ENCODE data around the gene RAB9A. TPM values are rescaled to one million over a fixed set of nuclear protein-coding genes. Genes with fewer than 3 reads are reported as not detected.

RAB9A gene
- total and polyA plus RNA-seq, 2 of the 8 experiments (the other 6 are each of a cell fraction or from before 2014, with no cell fraction given): 21.8 to 34.0 TPM

DNA sequence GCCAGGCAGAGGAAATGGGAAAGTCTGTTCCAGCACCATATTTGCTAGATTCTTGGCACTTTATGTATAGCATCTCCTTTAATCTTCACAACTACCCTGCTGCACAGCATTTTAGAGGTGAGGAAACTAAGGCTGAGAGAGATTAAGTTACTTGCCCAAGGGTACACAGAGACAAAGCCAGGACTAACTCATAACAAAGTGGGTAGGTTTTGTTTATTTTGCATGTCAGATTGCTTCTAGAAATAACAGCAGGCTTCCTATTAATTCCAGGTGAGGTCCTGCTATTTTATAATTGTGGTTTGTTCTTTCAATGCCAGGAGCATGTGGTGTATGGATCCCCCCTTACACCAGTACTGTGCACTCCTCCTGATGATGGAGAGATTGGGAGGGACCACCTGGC is 21.0 kb upstream of the RAB9A start (continued):
- TF ChIP-seq CHD7 (IDR thresholded peaks at IDR 0.05; ENCODE audit: insufficient replicate concordance, low read length) (no peak), USF2 (IDR thresholded peaks at IDR 0.05; ENCODE audit: low read length) (no peak), JUN (IDR thresholded peaks at IDR 0.05; ENCODE audit: low read depth, low read length) (no peak)

All from H1 (cell line).